Osteoblast (primary cell): ENCODE data around the gene NACC2. TPM values are rescaled to one million over a fixed set of nuclear protein-coding genes. Genes with fewer than 3 reads are reported as not detected.
"Not testable (repeated sequence)": the region's sequence is repeated elsewhere in the genome, so short reads cannot be mapped to it uniquely, and the experiment has no call there.

Source experiments
- DNase-seq: peaks from one replicate; pipeline ENCODE4 v3.0.0; 2011; ENCODE audit warnings: low spot score, mixed read lengths; ENCODE audit not compliant: insufficient read length; ENCODE audit errors: missing footprints
- H2AFZ ChIP-seq: 2 replicates; pipeline ENCODE4 v1.6.0; 2011; ENCODE audit warnings: mild to moderate bottlenecking, low read length
- H3K27ac ChIP-seq: 2 replicates; pipeline ENCODE4 v1.5.1; 2011; ENCODE audit warnings: mild to moderate bottlenecking, low read depth, low read length, moderate library complexity
- H3K27me3 ChIP-seq: 2 replicates; pipeline ENCODE4 v1.6.0; 2012; ENCODE audit warnings: mild to moderate bottlenecking, control low read depth, inconsistent platforms, low read length, moderate library complexity; ENCODE audit not compliant: insufficient read depth
- H3K36me3 ChIP-seq: 2 replicates; pipeline ENCODE4 v1.5.1; 2011; ENCODE audit warnings: mild to moderate bottlenecking, low read length, control low read depth, moderate library complexity; ENCODE audit not compliant: insufficient read depth
- H3K4me1 ChIP-seq: 2 replicates; pipeline ENCODE4 v1.5.1; 2011; ENCODE audit warnings: mild to moderate bottlenecking, low read length, control low read depth, moderate library complexity; ENCODE audit not compliant: insufficient read depth
- H3K4me2 ChIP-seq: 2 replicates; pipeline ENCODE4 v1.6.0; 2011; ENCODE audit warnings: mild to moderate bottlenecking, low read length; ENCODE audit not compliant: insufficient read depth
- H3K4me3 ChIP-seq: fragments of 200-600 bp; sonication (generic); 3 replicates; pipeline ENCODE4 v1.5.1; 2012; ENCODE audit warnings: mild to moderate bottlenecking, low read length, inconsistent platforms; ENCODE audit not compliant: insufficient read depth
- H3K79me2 ChIP-seq: 2 replicates; pipeline ENCODE4 v1.6.0; 2012; ENCODE audit warnings: mild to moderate bottlenecking, low read length, control low read depth, inconsistent platforms; ENCODE audit not compliant: insufficient read depth
- H3K9me3 ChIP-seq: 2 replicates; pipeline ENCODE4 v1.5.1; 2011; ENCODE audit warnings: low read depth, low read length, control low read depth
- H4K20me1 ChIP-seq: 2 replicates; pipeline ENCODE4 v1.6.0; 2012; ENCODE audit warnings: mild to moderate bottlenecking, low read length, control low read depth; ENCODE audit not compliant: insufficient read depth
- CTCF ChIP-seq: IDR thresholded peaks from 2 replicates; pipeline ENCODE4 v1.5.1; 2011; ENCODE audit warnings: mild to moderate bottlenecking, low read depth, low read length, moderate library complexity; ENCODE audit errors: extremely low read depth
- total RNA-seq: library from RNA; depleted of rRNA; stranded (reverse); fragments of >200 nt; gene quantifications from 2 replicates; pipeline ENCODE4 v1.2.3, GENCODE V29; 2012

Gene NACC2
- total RNA-seq, 1 donor: 32.9 TPM

- Histone ChIP-seq H3K9me3 (no peaks in the 10 kb centered on the region), H3K4me2 (no peak overlapping the region), H3K79me2 (peaks cover 57% of the 10 kb centered on the region), H3K27ac (no peak overlapping the region), H3K27me3 (no peaks in the 10 kb centered on the region), H2AFZ (no peak overlapping the region), H4K20me1 (peaks cover 49% of the 10 kb centered on the region), H3K4me1 (peaks cover 23% of the 10 kb centered on the region), H3K4me3 (no peak overlapping the region), H3K36me3 (peaks cover 4% of the 10 kb centered on the region)
- no peak for DNase-seq
- TF ChIP-seq CTCF: no peak
These were observed 66.2 kb downstream of the NACC2 start for GRCh38 chr9:136028760-136029470.

GRCh38 chr9:136026943-136027289 is 68.2 kb downstream of the NACC2 start:
- not testable (repeated sequence) for H3K4me3 ChIP-seq, H3K9me3 ChIP-seq, H3K27ac ChIP-seq, H2AFZ ChIP-seq, H3K4me2 ChIP-seq, H3K36me3 ChIP-seq, H3K27me3 ChIP-seq, DNase-seq
- peaks cover 61% of the 10 kb centered on the region for H4K20me1 ChIP-seq
- H3K79me2 ChIP-seq: peaks cover 66% of the 10 kb centered on the region
- peaks cover 21% of the 10 kb centered on the region for H3K4me1 ChIP-seq

- no peak overlapping the region for H3K4me2 ChIP-seq
- peaks cover 16% of the 10 kb centered on the region for H3K4me1 ChIP-seq
- H3K79me2 ChIP-seq: peaks cover 71% of the 10 kb centered on the region
- peaks cover 62% of the 10 kb centered on the region for H4K20me1 ChIP-seq
- no peaks in the 10 kb centered on the region for H3K9me3 ChIP-seq
- no peak overlapping the region for H3K27ac ChIP-seq
- no peak overlapping the region for H3K4me3 ChIP-seq
- peak; percentile 85 for DNase-seq
- H3K36me3 ChIP-seq: peaks cover 4% of the 10 kb centered on the region
- TF ChIP-seq CTCF: no peak
- no peak overlapping the region for H2AFZ ChIP-seq
- no peaks in the 10 kb centered on the region for H3K27me3 ChIP-seq
These were observed 68.7 kb downstream of the NACC2 start for GRCh38 chr9:136026266-136026942.

- Histone ChIP-seq H3K4me2 (no peak overlapping the region), H3K27ac (no peak overlapping the region), H3K27me3 (no peaks in the 10 kb centered on the region), H3K36me3 (peaks cover 4% of the 10 kb centered on the region), H4K20me1 (peaks cover 63% of the 10 kb centered on the region), H3K4me3 (no peak overlapping the region), H2AFZ (no peak overlapping the region), H3K9me3 (no peaks in the 10 kb centered on the region), H3K4me1 (peaks cover 12% of the 10 kb centered on the region), H3K79me2 (peaks cover 72% of the 10 kb centered on the region)
- DNase-seq: no peak
- TF ChIP-seq CTCF: no peak
These were observed 69.6 kb downstream of the NACC2 start for GRCh38 chr9:136025481-136025880.
